HG03135 (cell line): Measurements from ENCODE around the gene TBC1D14.
"Not testable (repeated sequence)": the region's sequence is repeated elsewhere in the genome, so short reads cannot be mapped to it uniquely, and the experiment has no call there.

Source experiments
- ATAC-seq: cut with Tn5 transposase; IDR thresholded peaks from one replicate; pipeline ENCODE4 v1.9.1; 2021; ENCODE audit warnings: mild to moderate bottlenecking, moderate library complexity; ENCODE audit not compliant: unreplicated experiment

The TBC1D14 gene

DNA sequence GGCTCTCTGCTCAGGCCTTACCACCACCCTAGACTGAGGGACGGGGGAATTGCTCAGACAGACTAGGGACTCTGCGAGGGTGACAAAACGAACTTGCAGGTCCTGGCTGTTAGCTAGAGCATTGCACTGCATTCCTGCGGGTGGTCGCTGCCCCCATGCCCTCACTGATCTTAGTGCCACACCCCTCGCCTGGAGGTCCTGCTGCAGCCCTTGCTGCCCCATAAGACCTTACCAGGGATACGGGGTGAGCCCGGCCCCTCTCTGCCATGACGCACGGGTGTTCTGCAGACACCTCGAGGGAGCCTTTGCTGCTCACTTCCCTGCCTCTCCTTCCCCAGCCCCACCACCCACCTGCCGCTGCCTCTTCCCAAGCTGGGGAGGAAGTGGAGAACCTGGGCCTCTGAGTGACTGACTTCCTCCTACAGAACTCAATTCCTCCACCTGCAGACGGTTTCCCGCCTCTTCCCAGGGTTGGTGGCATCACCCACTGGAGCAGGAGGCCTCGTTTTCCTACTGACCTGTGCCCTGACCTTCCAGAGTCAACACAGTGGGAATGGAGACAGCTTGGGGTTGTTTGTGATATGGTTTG lies 19.8 kb upstream of the TBC1D14 start:
- ATAC-seq = no peak

DNA sequence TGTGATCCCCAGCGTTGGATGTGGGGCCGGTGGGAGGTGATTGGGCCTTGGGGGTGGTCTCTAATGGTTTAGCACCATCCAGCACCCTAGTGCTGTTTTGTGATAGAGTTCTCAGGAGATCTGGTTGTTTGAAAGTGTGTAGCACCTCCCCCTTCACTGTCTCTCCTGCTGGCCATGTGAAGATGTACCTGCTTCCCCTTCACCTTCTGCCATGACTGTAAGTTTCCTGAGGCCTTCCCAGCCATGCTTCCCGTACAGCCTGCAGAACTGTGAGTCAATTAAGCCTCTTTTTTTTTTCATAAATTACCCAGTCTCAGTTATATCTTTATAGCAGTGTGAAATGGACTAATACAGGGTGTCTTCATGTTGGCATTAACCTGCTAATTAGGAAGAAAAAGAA lies 19.3 kb upstream of the TBC1D14 start:
- no peak for ATAC-seq

DNA sequence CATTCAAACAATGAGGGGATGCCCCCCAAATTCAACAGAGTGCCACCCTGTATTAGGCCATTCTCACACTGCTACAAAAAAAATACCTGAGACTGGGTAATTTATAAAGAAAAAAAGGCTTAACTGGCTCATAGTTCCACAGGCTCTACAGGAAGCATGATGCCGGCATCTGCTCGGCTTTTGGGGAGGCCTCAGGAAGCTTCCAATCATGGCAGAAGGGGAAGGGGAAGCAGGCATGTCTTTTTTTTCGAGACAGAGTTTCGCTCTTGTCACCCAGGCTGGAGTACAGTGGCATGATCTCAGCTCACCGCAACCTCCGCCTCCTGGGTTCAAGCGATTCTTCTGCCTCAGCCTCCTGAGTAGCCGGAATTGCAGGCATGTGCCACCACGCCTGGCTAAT lies 18.7 kb upstream of the TBC1D14 start:
- ATAC-seq = not testable (repeated sequence)

- ATAC-seq = no peak
Observed at GRCh38 chr4:6891436-6892170, 18.0 kb upstream of the TBC1D14 start.

DNA sequence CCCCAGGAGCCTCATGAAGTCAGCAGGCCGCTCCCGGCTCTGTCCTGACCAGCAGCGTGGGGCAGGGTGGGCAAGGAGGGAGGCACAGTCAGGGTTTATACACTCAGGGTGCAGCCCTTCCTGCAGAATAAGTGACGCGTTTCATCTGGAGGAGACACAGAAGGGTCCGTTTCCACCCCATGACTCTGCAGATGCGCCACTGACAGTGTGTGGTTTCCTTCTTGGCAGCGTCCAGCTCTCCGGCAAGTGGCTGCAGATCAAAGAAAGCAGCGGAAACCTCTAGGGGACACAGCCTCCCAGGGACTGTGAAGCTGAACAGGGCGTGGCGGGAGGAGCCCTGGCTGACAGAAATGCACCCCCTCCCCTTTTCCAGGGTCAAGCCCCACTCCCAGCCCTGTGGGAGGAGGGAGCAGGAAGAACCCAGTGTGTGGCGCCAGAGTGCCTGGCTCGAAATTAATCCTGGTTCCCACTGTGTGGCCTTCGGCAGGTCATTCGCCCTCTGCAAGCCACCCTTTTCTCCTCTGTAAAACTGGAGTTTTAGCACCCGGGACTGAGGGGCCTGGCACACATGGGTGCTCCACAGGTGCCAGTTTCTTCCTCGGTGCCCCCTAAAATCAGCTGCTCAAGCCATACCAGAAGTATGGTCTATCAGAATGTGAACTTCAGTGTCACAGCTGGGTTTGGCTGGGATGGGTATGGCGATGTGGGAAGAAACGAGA lies 17.3 kb upstream of the TBC1D14 start:
- ATAC-seq = no peak

DNA sequence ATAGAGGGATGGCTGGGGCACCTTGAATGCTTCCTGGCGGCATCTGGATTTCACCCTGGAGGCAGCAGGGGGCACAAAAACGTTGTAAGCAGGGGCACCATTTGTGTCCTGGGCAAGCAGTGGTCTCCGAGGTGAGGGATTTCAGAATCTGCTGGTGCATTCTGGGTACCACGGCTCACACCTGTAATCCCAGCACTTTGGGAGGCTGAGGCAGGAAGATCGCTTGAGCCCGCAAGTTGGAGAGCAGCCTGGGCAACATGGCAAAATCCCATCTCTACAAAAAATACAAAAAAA lies 16.8 kb upstream of the TBC1D14 start:
- no peak for ATAC-seq

DNA sequence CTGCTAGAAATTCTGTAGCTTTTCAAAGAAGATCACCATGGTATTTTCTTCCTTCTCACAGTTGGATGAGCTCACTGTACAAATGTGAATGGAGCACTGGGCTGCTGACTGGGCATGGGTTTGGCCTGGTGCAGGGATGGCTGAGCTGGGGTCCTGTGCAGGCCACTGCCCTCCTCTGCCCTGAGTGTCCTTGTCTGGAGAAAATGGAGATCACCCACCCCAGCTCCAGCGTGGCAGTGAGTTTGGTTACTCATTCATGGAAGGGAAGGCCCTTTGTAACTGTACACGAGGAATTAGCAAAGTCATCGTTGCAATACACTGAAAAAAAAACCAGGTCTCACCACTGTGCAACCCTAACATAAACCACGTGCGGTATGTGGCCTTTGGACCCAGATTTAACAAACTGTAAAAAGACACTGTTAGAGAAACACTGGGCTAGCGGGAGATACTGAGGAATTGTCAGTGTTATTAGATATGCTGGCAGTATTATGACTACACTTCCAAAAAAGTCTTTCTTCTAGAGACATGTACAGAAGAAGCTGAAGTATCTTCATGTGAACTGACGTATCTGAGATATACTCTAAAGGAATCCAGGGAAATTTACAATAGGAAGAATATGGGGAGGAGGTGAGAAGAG lies 16.1 kb upstream of the TBC1D14 start:
- no peak for ATAC-seq

DNA sequence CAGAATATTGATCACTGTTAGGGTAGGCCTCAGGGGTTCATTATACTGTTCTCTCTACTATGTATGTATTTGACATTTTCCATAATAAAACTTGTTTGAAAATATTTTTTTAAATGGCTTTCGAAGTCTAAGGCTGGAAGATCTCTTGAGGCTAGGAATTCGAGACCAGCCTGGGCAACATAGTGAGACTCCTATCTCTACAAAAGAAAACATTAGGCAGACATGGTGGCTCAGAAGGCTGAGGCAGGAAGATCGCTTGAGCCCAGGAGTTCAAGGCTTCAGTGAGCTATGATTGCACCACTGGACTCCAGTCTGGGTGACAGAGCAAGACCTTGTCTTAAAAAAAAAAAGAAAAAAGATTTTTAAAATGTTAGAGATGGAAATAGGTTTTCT lies 15.5 kb upstream of the TBC1D14 start:
- ATAC-seq = no peak

- ATAC-seq = no peak
Observed at GRCh38 chr4:6894528-6895498, 14.8 kb upstream of the TBC1D14 start.

DNA sequence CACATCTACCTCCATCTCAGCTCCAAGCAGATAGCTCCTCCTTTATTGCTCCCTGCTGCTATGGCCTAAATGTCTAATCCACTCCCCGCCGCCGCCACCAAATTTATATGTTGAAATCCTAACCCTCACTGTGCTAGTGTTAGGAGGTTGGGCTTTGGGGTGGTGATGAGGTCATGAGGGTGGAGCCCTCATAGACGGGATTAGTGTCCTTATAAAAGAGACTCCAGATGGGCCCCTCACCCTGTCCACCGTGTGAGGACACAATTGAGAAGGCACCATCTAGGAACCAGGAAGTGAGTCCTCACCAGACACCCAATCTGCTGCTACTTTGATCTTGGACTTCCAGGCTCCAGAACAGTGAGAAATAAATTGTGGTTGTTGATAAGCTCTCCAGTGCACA lies 13.6 kb upstream of the TBC1D14 start:
- no peak for ATAC-seq

GRCh38 chr4:6898763-6899162 lies 10.9 kb upstream of the TBC1D14 start:
- no peak for ATAC-seq

DNA sequence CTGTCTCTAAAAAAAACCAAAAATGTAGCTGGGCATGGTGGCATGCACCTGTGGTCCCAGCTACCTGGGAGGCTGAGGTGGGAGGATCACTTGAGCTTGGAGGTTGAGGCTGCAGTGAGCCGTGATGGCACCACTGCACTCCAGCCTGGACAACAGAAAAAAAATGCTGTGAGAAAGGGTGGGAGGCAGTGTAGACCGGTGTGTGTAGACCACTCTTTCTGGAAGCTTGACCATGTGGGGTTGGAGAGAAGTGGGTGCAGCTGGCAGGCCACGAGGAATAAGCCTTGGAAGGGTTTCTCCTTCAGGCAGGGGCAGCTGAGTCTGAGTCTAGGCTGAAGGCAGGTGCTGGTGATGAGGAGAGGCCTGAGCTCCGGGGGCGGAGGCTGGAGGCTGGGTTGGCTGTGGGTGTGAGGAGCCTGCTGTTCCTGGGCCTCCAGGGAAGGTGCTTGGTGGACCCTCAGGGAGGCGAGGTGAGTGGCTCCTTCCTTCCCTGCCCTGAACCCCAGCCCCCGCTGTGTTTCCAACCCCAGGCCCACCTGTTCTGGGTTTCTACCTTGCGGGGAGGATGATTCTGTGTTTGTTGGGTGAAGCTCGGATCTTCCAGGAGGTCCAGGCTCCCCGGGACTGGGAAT lies 9.3 kb upstream of the TBC1D14 start:
- ATAC-seq = no peak

DNA sequence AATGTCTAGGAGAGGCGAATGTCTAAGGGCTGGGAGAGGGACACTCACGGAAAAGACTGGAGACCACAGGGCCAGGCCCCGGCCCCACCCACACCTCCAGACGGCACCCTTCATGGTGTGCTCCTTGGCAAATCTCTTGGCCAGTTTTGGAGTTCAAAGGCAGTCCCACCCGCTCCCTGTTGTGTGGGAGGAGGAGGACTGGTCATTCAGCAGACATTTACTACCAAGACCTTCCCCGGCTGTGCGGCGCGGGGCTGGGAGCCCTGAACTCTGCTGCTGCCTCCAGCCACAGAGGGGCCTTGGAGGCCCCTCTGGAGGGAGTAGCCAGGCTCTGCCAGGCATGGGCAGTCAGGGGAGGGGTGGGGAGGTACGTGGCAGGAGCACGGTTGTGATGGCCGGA lies 8.7 kb upstream of the TBC1D14 start:
- no peak for ATAC-seq

DNA sequence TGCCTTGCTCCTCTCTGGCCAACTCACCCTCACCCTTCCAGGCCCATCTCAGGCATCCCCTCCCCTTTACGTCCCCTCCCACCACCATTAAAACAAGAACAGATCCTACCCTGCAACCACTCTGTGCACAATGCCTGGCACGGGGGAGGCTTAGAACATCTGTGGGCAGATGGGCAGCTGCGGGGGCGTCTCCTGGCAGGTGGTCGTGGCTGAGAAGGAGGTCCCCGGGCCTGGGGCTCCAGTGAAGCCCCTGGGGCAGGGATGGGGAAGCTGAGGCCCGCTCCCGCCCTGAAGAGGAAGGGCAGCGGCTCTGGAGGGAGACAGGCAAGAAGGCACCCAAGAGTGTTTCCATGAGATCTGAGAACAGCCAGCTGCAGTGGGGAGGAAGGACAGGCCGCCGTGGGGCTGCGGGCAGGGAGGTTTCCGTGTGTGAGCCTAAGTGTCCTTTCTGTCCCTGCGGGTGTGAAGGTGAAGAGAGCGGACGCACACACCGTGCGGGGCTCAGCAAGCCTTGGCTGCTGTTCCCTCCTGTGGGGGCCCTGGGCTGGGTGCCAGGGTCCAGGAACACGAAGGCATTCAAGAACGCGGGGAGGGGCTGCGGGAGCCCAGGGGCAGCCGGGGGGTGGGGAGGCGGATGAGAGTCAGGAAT lies 7.8 kb upstream of the TBC1D14 start:
- no peak for ATAC-seq

DNA sequence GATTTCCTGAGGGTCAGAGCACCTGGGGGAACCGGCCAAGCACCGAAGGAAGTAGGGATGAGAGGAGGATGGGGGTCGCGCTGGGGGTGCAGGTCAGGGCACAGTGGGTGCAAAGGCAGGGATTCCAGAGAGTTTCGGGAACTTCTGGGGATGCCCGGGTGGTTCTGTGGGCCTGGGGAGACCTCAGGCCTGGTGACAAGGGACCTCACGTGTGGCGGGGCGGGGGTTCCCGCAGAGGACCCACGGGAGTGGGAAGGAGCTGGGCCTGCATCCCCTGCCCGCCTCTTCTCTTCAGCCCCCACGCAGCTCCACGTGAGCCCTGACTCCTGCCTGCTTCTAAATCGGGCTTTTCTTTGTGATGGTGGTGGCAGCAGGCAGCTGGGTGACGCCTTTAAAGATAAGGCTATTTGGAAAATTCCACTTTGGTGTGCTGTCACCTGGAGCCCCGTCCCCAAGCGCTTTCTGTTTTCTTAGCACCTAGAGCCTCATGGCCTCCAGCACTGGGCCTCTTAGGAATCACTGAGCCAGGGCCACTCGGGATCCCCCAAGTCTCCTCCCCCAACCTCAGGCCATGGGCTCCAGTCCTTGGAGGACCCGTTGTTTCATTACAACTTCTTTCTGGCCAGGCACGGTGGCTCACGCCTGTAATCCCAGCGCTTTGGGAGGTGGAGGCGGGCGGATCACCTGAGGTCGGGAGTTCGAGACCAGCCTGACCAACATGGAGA lies 7.1 kb upstream of the TBC1D14 start:
- ATAC-seq = no peak

DNA sequence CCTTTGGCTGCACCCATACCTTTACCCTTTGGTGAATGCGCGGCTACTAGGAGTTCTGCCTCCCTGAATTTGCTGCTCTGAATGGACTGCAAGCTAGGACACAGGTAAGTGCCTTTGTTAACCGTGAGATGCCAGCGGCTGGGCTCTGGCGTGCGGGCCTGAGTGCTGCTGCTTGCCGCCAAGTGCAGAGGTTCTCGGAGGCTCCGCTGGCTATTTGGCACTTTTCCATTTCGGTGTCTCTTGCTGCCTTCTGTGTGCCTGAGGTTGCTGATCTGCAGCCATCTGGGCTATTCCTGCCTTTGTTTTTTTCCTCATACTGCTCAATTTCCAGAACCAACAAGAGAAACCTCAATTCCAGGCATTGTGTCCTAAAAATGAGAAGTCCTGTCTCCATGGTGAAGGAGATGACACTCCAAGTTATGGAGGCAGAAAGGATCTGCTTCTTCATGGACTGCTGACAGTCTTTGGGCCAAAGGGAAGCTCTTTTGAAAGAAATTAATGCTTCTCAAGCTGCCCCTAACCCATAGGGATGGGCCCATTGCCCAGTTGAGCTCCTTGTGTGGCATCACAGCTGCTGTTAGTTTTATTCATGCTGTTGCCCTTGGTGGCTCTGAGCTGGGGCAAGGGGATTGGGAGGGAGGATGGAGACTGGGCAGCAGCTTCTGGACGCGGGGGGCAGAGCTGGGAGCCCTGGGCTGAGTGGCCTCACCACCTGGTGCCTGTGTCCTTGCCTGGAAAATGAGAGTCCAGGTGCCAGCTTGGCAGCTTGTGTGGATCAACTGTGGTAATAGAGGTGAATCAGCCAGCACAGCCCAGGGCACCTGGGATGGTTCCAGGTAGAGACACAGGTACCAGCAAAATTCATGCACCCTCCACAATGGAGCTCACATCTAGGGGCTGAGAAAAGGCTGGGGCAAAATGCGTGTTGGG lies 3.8 kb upstream of the TBC1D14 start:
- no peak for ATAC-seq

DNA sequence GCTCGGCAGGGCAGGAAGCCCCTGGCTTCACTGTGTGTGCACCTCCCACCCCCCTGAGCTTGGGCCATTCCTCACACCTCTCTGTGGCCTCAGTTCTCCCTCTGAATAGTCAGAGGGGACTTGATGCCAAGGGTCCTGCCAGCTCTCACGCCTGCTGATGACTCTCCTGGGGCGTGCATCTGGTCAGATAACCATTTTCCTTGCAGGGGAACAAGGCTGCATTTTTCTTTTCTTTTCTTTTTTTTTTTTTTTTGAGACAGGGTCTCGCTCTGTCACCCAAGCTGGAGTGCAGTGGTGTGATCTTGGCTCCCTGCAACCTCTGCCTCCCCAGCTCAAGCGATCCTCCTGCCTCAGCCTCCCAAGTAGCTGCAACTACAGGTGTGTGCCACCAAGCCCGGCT lies 3.1 kb upstream of the TBC1D14 start:
- not testable (repeated sequence) for ATAC-seq

DNA sequence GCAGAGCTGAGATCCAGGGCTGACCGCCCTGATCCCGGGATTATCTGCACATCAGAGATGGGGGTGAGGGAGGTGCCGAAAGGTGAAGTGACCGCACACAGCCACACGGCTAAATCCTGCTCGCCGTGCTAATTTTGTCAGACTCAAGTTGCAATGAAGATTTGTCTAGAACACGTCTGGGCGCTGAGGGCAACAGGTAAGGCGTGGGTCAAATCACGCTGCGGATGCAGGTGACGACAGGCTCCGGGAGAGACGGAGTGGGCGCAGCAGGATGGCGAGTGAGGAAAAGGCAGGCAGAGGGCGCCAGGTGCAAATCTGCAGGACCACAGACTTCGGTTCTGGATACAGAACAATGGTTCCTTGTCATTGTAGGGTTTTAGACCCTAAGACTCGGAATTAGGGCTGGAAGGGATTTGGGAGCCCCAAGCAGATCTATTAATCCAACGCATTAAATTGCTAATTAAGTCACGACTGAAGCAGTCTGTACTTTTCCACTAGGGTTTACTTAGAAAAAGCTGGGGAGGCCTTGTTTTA lies 1.9 kb upstream of the TBC1D14 start:
- ATAC-seq = no peak
